Colonic mucosa (tissue), 4 donors: ENCODE measurements around the gene GRIN2A. TPM values are rescaled to one million over a fixed set of nuclear protein-coding genes. Genes with fewer than 3 reads are reported as not detected.

Experiments
- DNase-seq: peaks from one replicate; pipeline ENCODE4 v3.0.0-alpha.2; 2020
- H3K27ac ChIP-seq: fragments of 200-600 bp; one replicate; pipeline ENCODE4 v1.8.0; 2021
- H3K27me3 ChIP-seq: fragments of 200-600 bp; one replicate; pipeline ENCODE4 v1.8.0; 2021
- H3K36me3 ChIP-seq: fragments of 200-600 bp; one replicate; pipeline ENCODE4 v1.8.0; 2021
- H3K4me1 ChIP-seq: fragments of 200-600 bp; one replicate; pipeline ENCODE4 v1.8.0; 2021; ENCODE audit warnings: mild to moderate bottlenecking
- H3K4me3 ChIP-seq: fragments of 200-600 bp; one replicate; pipeline ENCODE4 v1.8.0; 2021
- H3K9ac ChIP-seq, 2 donors: one replicate each; pipeline ENCODE4 v1.7.0; 2013; ENCODE audit warnings: control low read depth in 2 of 2, low read depth in 2 of 2, low read length in 2 of 2
- H3K9me3 ChIP-seq: fragments of 200-600 bp; one replicate; pipeline ENCODE4 v1.8.0; 2021
- CTCF ChIP-seq: fragments of 200-600 bp; IDR thresholded peaks from one replicate; pipeline ENCODE4 v1.8.0; 2022; ENCODE audit warnings: antibody characterized with exemption, mild to moderate bottlenecking
- intact Hi-C: fragments of 100-400 bp; cut with DNase I; formaldehyde crosslinking; loops from one replicate; pipeline ENCODE4 v1.14.1; 2022
- total RNA-seq, 2 donors: library from RNA; stranded (reverse); fragmentation: NEBNext Ultra II Directional in 1 of 2; extraction: Animal tissue kit (Norgen Biotek cat#: 25700) in 1 of 2; gene quantifications; one replicate each; pipeline ENCODE4 v1.2.1, GENCODE V29; 2021
- donor health status: healthy.
- donor health status: DM: no; HTN: no; CAD: no.
- donor health status: DM: no; HTN: no; CAD: no.

The GRIN2A gene
- total RNA-seq, 2 donors from 2014 or later: 0.15 to 0.40 TPM

GRCh38 chr16:9949396-9949795, 232.8 kb downstream of the GRIN2A start:
- no peaks in the 10 kb centered on the region for H3K4me1 ChIP-seq
- H3K36me3 ChIP-seq: no peaks in the 10 kb centered on the region
- no peak overlapping the region for H3K4me3 ChIP-seq
- DNase-seq: no peak
- no peaks in the 10 kb centered on the region for H3K27me3 ChIP-seq
- TF ChIP-seq CTCF: no peak
- H3K9ac ChIP-seq: no peak overlapping the region
- H3K9me3 ChIP-seq: no peaks in the 10 kb centered on the region
- H3K27ac ChIP-seq: no peak overlapping the region
- intact Hi-C loops: no loop called here

GRCh38 chr16:9948933-9949332, 233.3 kb downstream of the GRIN2A start:
- Histone ChIP-seq H3K9me3 (no peaks in the 10 kb centered on the region), H3K36me3 (no peaks in the 10 kb centered on the region), H3K4me1 (no peaks in the 10 kb centered on the region), H3K4me3 (no peak overlapping the region), H3K9ac (no peak overlapping the region), H3K27me3 (no peaks in the 10 kb centered on the region), H3K27ac (no peak overlapping the region)
- no peak for DNase-seq
- TF ChIP-seq CTCF: no peak
- intact Hi-C loops: no loop called here

GRCh38 chr16:9946022-9946720, 236.1 kb downstream of the GRIN2A start:
- DNase-seq: no peak
- Histone ChIP-seq H3K4me1 (no peaks in the 10 kb centered on the region), H3K4me3 (no peak overlapping the region), H3K9ac (no peak overlapping the region), H3K27me3 (no peaks in the 10 kb centered on the region), H3K36me3 (no peaks in the 10 kb centered on the region), H3K27ac (no peak overlapping the region), H3K9me3 (no peaks in the 10 kb centered on the region)
- TF ChIP-seq CTCF: no peak
- intact Hi-C loops: no loop called here

GRCh38 chr16:9943121-9943520, 239.1 kb downstream of the GRIN2A start:
- H3K36me3 ChIP-seq: no peaks in the 10 kb centered on the region
- no peak overlapping the region for H3K27ac ChIP-seq
- no peak for TF ChIP-seq CTCF
- H3K4me3 ChIP-seq: no peak overlapping the region
- H3K27me3 ChIP-seq: no peaks in the 10 kb centered on the region
- DNase-seq: no peak
- no peaks in the 10 kb centered on the region for H3K4me1 ChIP-seq
- no peaks in the 10 kb centered on the region for H3K9me3 ChIP-seq
- H3K9ac ChIP-seq: no peak overlapping the region
- intact Hi-C loops: no loop called here

- H3K27ac ChIP-seq: no peak overlapping the region
- intact Hi-C loops: no loop called here
- no peak overlapping the region for H3K9ac ChIP-seq
- no peaks in the 10 kb centered on the region for H3K9me3 ChIP-seq
- no peaks in the 10 kb centered on the region for H3K27me3 ChIP-seq
- H3K36me3 ChIP-seq: no peaks in the 10 kb centered on the region
- DNase-seq: no peak
- no peaks in the 10 kb centered on the region for H3K4me1 ChIP-seq
- no peak overlapping the region for H3K4me3 ChIP-seq
- no peak for TF ChIP-seq CTCF
These were observed 241.0 kb downstream of the GRIN2A start for GRCh38 chr16:9941245-9941644.
